ENCODE results near the gene FOSL1. TPM values are rescaled to one million over a fixed set of nuclear protein-coding genes. Genes with fewer than 3 reads are reported as not detected.

Gene FOSL1
- total and polyA plus RNA-seq, 2 donors (not counting 1 experiment from before 2014, with no cell fraction given), result 3.5 to 8.8 TPM

- Histone ChIP-seq H3K4me3 (replicated peaks in 1 of 4; ENCODE audit: control extremely low read depth in 1 of 4, insufficient read depth in 1 of 4, low read depth in 3 of 4, low read length in 4 of 4) (peak overlapping the region in 2 of 4 experiments; percentile 96 to 98), H3K4me2 (ENCODE audit: extremely low read depth, insufficient read depth, low read length) (peak overlapping the region; percentile 98), H3K79me2 (ENCODE audit: control insufficient read depth, insufficient read depth, low read length) (peaks cover 49% of the 10 kb centered on the region), H3K4me1 (ENCODE audit: control insufficient read depth, extremely low read depth, insufficient read depth, low read length) (peaks cover 24% of the 10 kb centered on the region), H3K9ac (ENCODE audit: insufficient read depth, low read length) (no peak overlapping the region), H4K20me1 (ENCODE audit: control insufficient read depth, extremely low read depth, insufficient read depth, low read length) (peaks cover 8% of the 10 kb centered on the region), H3K36me3 (ENCODE audit: control insufficient read depth, insufficient read depth, low read length) (peaks cover 52% of the 10 kb centered on the region), H3K27ac (ENCODE audit: insufficient read depth, low read length) (no peak overlapping the region), H3K27me3 (ENCODE audit: control insufficient read depth, insufficient read depth, low read length) (no peaks in the 10 kb centered on the region), H3K9me3 (ENCODE audit: control insufficient read depth, insufficient read depth, low read depth, low read length) (no peaks in the 10 kb centered on the region), H2AFZ (ENCODE audit: low read length) (no peak overlapping the region)
- DNase-seq (ENCODE audit: low read depth in 2 of 2), result no peak
- TF ChIP-seq EZH2 (IDR thresholded peaks at IDR 0.05; ENCODE audit: low read length, missing control alignments), result no peak
- TF ChIP-seq, protein P1, sequence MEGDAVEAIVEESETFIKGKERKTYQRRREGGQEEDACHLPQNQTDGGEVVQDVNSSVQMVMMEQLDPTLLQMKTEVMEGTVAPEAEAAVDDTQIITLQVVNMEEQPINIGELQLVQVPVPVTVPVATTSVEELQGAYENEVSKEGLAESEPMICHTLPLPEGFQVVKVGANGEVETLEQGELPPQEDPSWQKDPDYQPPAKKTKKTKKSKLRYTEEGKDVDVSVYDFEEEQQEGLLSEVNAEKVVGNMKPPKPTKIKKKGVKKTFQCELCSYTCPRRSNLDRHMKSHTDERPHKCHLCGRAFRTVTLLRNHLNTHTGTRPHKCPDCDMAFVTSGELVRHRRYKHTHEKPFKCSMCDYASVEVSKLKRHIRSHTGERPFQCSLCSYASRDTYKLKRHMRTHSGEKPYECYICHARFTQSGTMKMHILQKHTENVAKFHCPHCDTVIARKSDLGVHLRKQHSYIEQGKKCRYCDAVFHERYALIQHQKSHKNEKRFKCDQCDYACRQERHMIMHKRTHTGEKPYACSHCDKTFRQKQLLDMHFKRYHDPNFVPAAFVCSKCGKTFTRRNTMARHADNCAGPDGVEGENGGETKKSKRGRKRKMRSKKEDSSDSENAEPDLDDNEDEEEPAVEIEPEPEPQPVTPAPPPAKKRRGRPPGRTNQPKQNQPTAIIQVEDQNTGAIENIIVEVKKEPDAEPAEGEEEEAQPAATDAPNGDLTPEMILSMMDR (conservative IDR thresholded peaks at IDR 0.05 in 1 of 2, IDR thresholded peaks at IDR 0.05 in 1 of 2; ENCODE audit: low read depth in 1 of 2, low read length in 2 of 2), result no peak
These were observed 45.0 kb downstream of the FOSL1 start for GRCh38 chr11:65854852-65855837.

- H2AFZ ChIP-seq (ENCODE audit: low read length), result no peak overlapping the region
- no peak overlapping the region for H3K4me3 ChIP-seq (replicated peaks in 1 of 4; ENCODE audit: control extremely low read depth in 1 of 4, insufficient read depth in 1 of 4, low read depth in 3 of 4, low read length in 4 of 4)
- no peak for TF ChIP-seq EZH2 (IDR thresholded peaks at IDR 0.05; ENCODE audit: low read length, missing control alignments)
- TF ChIP-seq, protein P1 (conservative IDR thresholded peaks at IDR 0.05 in 1 of 2, IDR thresholded peaks at IDR 0.05 in 1 of 2; ENCODE audit: low read depth in 1 of 2, low read length in 2 of 2), result no peak
- peaks cover 19% of the 10 kb centered on the region for H3K4me1 ChIP-seq (ENCODE audit: control insufficient read depth, extremely low read depth, insufficient read depth, low read length)
- peaks cover 52% of the 10 kb centered on the region for H3K36me3 ChIP-seq (ENCODE audit: control insufficient read depth, insufficient read depth, low read length)
- H4K20me1 ChIP-seq (ENCODE audit: control insufficient read depth, extremely low read depth, insufficient read depth, low read length), result peaks cover 8% of the 10 kb centered on the region
- H3K4me2 ChIP-seq (ENCODE audit: extremely low read depth, insufficient read depth, low read length), result peak overlapping the region; percentile 25
- peaks cover 49% of the 10 kb centered on the region for H3K79me2 ChIP-seq (ENCODE audit: control insufficient read depth, insufficient read depth, low read length)
- H3K9ac ChIP-seq (ENCODE audit: insufficient read depth, low read length), result no peak overlapping the region
- H3K27me3 ChIP-seq (ENCODE audit: control insufficient read depth, insufficient read depth, low read length), result no peaks in the 10 kb centered on the region
- peak overlapping the region; percentile 32 for H3K27ac ChIP-seq (ENCODE audit: insufficient read depth, low read length)
- H3K9me3 ChIP-seq (ENCODE audit: control insufficient read depth, insufficient read depth, low read depth, low read length), result no peaks in the 10 kb centered on the region
- no peak for DNase-seq (ENCODE audit: low read depth in 2 of 2)
These were observed 46.0 kb downstream of the FOSL1 start for GRCh38 chr11:65854161-65854592.

GRCh38 chr11:65853246-65853979 lies 46.8 kb downstream of the FOSL1 start:
- peaks cover 52% of the 10 kb centered on the region for H3K36me3 ChIP-seq (ENCODE audit: control insufficient read depth, insufficient read depth, low read length)
- H3K27me3 ChIP-seq (ENCODE audit: control insufficient read depth, insufficient read depth, low read length), result no peaks in the 10 kb centered on the region
- H3K4me2 ChIP-seq (ENCODE audit: extremely low read depth, insufficient read depth, low read length), result no peak overlapping the region
- no peak overlapping the region for H3K9ac ChIP-seq (ENCODE audit: insufficient read depth, low read length)
- H4K20me1 ChIP-seq (ENCODE audit: control insufficient read depth, extremely low read depth, insufficient read depth, low read length), result peaks cover 8% of the 10 kb centered on the region
- H3K27ac ChIP-seq (ENCODE audit: insufficient read depth, low read length), result peak overlapping the region; percentile 32
- H2AFZ ChIP-seq (ENCODE audit: low read length), result no peak overlapping the region
- DNase-seq (ENCODE audit: low read depth in 2 of 2), result no peak
- H3K4me1 ChIP-seq (ENCODE audit: control insufficient read depth, extremely low read depth, insufficient read depth, low read length), result peaks cover 16% of the 10 kb centered on the region
- H3K9me3 ChIP-seq (ENCODE audit: control insufficient read depth, insufficient read depth, low read depth, low read length), result no peaks in the 10 kb centered on the region
- TF ChIP-seq, protein P1 (conservative IDR thresholded peaks at IDR 0.05 in 1 of 2, IDR thresholded peaks at IDR 0.05 in 1 of 2; ENCODE audit: low read depth in 1 of 2, low read length in 2 of 2), result peak in 1 of 2 donors; percentile 12
- TF ChIP-seq EZH2 (IDR thresholded peaks at IDR 0.05; ENCODE audit: low read length, missing control alignments), result no peak
- H3K4me3 ChIP-seq (replicated peaks in 1 of 4; ENCODE audit: control extremely low read depth in 1 of 4, insufficient read depth in 1 of 4, low read depth in 3 of 4, low read length in 4 of 4), result no peak overlapping the region
- H3K79me2 ChIP-seq (ENCODE audit: control insufficient read depth, insufficient read depth, low read length), result peaks cover 49% of the 10 kb centered on the region
